ENCODE measurements around the gene FAM193B.

FAM193B gene

GRCh38 chr5:177491429-177491945, 62.9 kb downstream of the FAM193B start:
- TF ChIP-seq, protein P1, sequence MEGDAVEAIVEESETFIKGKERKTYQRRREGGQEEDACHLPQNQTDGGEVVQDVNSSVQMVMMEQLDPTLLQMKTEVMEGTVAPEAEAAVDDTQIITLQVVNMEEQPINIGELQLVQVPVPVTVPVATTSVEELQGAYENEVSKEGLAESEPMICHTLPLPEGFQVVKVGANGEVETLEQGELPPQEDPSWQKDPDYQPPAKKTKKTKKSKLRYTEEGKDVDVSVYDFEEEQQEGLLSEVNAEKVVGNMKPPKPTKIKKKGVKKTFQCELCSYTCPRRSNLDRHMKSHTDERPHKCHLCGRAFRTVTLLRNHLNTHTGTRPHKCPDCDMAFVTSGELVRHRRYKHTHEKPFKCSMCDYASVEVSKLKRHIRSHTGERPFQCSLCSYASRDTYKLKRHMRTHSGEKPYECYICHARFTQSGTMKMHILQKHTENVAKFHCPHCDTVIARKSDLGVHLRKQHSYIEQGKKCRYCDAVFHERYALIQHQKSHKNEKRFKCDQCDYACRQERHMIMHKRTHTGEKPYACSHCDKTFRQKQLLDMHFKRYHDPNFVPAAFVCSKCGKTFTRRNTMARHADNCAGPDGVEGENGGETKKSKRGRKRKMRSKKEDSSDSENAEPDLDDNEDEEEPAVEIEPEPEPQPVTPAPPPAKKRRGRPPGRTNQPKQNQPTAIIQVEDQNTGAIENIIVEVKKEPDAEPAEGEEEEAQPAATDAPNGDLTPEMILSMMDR (IDR thresholded peaks at IDR 0.05; ENCODE audit: low read depth, low read length), result peak; percentile 68
- peak; percentile 89 for DNase-seq
- Histone ChIP-seq H3K4me3 (ENCODE audit: low read depth, low read length) (no peak overlapping the region), H3K27me3 (no peaks in the 10 kb centered on the region), H3K9me3 (no peaks in the 10 kb centered on the region), H3K4me1 (peaks cover 29% of the 10 kb centered on the region), H3K36me3 (peaks cover 33% of the 10 kb centered on the region)

- DNase-seq, result no peak
- H3K9me3 ChIP-seq, result no peaks in the 10 kb centered on the region
- H3K4me3 ChIP-seq (ENCODE audit: low read depth, low read length), result no peak overlapping the region
- no peaks in the 10 kb centered on the region for H3K27me3 ChIP-seq
- peaks cover 25% of the 10 kb centered on the region for H3K4me1 ChIP-seq
- H3K36me3 ChIP-seq, result peaks cover 33% of the 10 kb centered on the region
- TF ChIP-seq, protein P1 (IDR thresholded peaks at IDR 0.05; ENCODE audit: low read depth, low read length), result no peak
Observed at GRCh38 chr5:177490992-177491391, 63.4 kb downstream of the FAM193B start.

DNA sequence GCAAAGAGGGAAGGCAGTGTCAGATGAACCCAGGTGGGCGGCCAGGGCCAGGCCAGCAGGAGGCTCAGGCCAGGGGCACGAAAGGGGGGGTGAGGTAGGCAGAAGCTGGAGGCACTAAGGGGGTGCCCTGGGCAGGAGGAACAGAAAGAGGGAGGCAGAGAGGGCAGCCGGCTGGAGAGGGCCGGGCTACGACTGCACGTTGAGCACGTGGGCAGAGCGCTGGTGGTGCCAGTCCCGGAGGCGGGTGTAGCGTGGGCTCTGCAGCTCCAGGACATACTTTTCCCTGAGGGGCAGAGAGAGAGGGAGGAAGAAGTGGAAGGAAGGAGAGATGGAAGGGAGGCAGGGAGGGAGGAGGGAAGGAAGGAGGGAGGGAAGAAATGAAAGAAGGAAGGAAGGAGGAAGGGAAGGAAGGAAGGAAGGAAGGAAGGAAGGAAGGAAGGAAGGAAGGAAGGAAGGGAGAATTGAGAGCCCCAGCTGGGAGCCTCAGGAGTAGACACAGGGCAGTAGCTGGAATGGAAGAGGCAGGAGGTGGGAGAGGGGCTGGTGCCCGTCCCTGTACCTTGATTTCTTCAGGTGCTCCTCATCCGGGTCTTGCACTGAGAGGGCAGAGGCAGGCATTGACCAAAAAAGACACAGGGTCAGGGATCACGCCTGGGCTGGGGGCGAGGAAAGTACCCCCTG, 63.9 kb downstream of the FAM193B start:
- no peak overlapping the region for H3K4me3 ChIP-seq (ENCODE audit: low read depth, low read length)
- TF ChIP-seq, protein P1 (IDR thresholded peaks at IDR 0.05; ENCODE audit: low read depth, low read length), result no peak
- H3K27me3 ChIP-seq, result no peaks in the 10 kb centered on the region
- H3K36me3 ChIP-seq, result peaks cover 33% of the 10 kb centered on the region
- H3K4me1 ChIP-seq, result peaks cover 19% of the 10 kb centered on the region
- no peaks in the 10 kb centered on the region for H3K9me3 ChIP-seq
- DNase-seq, result no peak

DNA sequence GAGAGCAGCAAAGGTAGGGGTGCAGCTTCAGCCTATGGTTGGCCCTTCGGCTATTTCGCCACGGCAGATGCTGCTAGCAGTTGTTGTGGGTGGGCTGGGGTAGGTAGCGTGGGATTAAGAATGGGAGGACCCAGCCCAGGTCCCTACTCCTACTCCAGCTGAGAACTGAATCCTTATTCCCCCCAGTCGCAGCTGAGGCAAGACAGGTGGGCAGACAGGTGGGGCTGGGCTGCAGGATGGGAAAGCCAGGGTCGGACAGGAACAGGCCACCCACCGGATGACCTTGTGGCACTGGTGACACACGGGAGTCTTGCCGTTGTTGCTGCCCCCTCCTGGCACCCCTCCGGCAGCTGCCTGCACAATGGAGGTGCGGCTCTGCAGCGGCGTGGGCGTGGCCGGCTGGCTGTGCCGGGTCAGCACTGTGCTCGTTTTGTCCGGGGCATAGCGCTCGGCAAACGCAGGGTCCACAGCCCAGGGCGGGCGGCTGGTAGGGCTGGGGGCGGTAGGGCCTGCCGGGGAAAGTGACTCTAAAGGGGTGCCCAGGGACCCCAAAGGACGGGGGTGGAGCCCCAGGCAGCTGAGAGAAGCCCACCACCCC, 65.1 kb downstream of the FAM193B start:
- Histone ChIP-seq H3K4me1 (peaks cover 9% of the 10 kb centered on the region), H3K9me3 (no peaks in the 10 kb centered on the region), H3K4me3 (ENCODE audit: low read depth, low read length) (no peak overlapping the region), H3K27me3 (no peaks in the 10 kb centered on the region), H3K36me3 (peaks cover 30% of the 10 kb centered on the region)
- DNase-seq, result peak; percentile 85
- TF ChIP-seq, protein P1 (IDR thresholded peaks at IDR 0.05; ENCODE audit: low read depth, low read length), result peak; percentile 60

DNA sequence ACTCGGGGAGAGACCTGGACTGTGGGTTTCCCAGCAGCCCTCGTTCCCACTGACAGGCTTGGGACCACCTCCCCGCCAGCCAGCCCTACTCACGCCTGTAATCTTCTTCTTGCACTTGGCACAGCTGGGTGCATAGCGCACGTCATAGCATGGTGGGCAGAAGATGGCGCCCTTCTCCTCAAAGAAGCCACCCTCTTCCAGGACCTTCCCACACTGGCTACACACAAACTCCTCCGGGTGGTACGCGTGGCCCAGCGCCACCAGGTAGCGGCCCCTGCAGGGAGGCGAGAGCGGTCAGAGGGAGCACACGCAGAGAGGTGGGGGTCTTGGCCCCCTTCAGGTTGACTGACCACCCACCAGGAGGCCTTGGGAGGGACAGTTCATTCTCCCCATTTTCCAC, 66.4 kb downstream of the FAM193B start:
- Histone ChIP-seq H3K4me3 (ENCODE audit: low read depth, low read length) (no peak overlapping the region), H3K4me1 (peaks cover 6% of the 10 kb centered on the region; the same call in 1 of the 2 replicates), H3K9me3 (no peaks in the 10 kb centered on the region), H3K36me3 (peaks cover 30% of the 10 kb centered on the region), H3K27me3 (no peaks in the 10 kb centered on the region)
- TF ChIP-seq, protein P1 (IDR thresholded peaks at IDR 0.05; ENCODE audit: low read depth, low read length), result 0 out of 2 replicates have a peak, but pooled peaks have one; percentile 8
- no peak for DNase-seq

GRCh38 chr5:177487144-177487543, 67.2 kb downstream of the FAM193B start:
- Histone ChIP-seq H3K36me3 (peaks cover 28% of the 10 kb centered on the region), H3K27me3 (no peaks in the 10 kb centered on the region), H3K4me1 (peaks cover 6% of the 10 kb centered on the region; the same call in 1 of the 2 replicates), H3K4me3 (ENCODE audit: low read depth, low read length) (no peak overlapping the region), H3K9me3 (no peaks in the 10 kb centered on the region)
- no peak for DNase-seq
- TF ChIP-seq, protein P1 (IDR thresholded peaks at IDR 0.05; ENCODE audit: low read depth, low read length), result no peak

Data from BE2C (cell line).